Measurements from ENCODE around the gene LRRC8A. TPM values are rescaled to one million over a fixed set of nuclear protein-coding genes. Genes with fewer than 3 reads are reported as not detected.

Gene LRRC8A
- 10.3 and 11.2 TPM in 2 replicates for polyA plus RNA-seq

GRCh38 chr9:128881884-128882676 lies at the start of gene LRRC8A, which contains the start of gene KYAT1:
TSS of gene LRRC8A (plus strand) at chr9:128882133. CDS start at chr9:128907165, 25,032 bp downstream.
TSS of gene KYAT1 (minus strand) at chr9:128881950. CDS start at chr9:128845405, 36,545 bp downstream.

GRCh38 chr9:128920381-128921058 lies 38.6 kb downstream of the LRRC8A start, which contains the start of gene PHYHD1:
TSS of gene PHYHD1 (plus strand) at chr9:128920982. CDS start at chr9:128922324, 1,342 bp downstream.

GRCh38 chr9:128947527-128948301 lies 65.8 kb downstream of the LRRC8A start, which contains the start of the genes DOLK and NUP188:
TSS of gene DOLK (minus strand) at chr9:128947603. CDS start at chr9:128947303, 300 bp downstream.
TSS of gene NUP188 (plus strand) at chr9:128947699. CDS start at chr9:128947720, 21 bp downstream.

Other genes starting within 250 kb of the LRRC8A start
- 0.14 and 0.77 TPM in 2 replicates for gene DYNC2I2, start 225.3 kb upstream of the LRRC8A start, polyA plus RNA-seq
- gene SET, start 192.9 kb upstream of the LRRC8A start, polyA plus RNA-seq = 177 and 187 TPM in 2 replicates
- not detected in 2 replicates for gene PKN3, start 179.6 kb upstream of the LRRC8A start, polyA plus RNA-seq
- gene ZDHHC12, start 158.0 kb upstream of the LRRC8A start, polyA plus RNA-seq = 0.21 TPM in 1 of 2 replicates, not detected in the other
- 2.3 and 4.4 TPM in 2 replicates for gene ZER1, start 110.2 kb upstream of the LRRC8A start, polyA plus RNA-seq
- gene TBC1D13, start 94.9 kb upstream of the LRRC8A start, polyA plus RNA-seq = 2.0 and 2.6 TPM in 2 replicates
- gene ENDOG, start 63.6 kb upstream of the LRRC8A start, polyA plus RNA-seq = 8.6 and 12.4 TPM in 2 replicates
- 5.4 and 9.8 TPM in 2 replicates for gene SPOUT1, start 52.3 kb upstream of the LRRC8A start, polyA plus RNA-seq
- gene KYAT1, start 183 bp upstream of the LRRC8A start, polyA plus RNA-seq = 12.4 and 14.1 TPM in 2 replicates
- gene PHYHD1, start 38.8 kb downstream of the LRRC8A start, polyA plus RNA-seq = 4.6 TPM in 1 of 2 replicates, not detected in the other
- 16.7 and 20.3 TPM in 2 replicates for gene DOLK, start 65.5 kb downstream of the LRRC8A start, polyA plus RNA-seq
- gene NUP188, start 65.6 kb downstream of the LRRC8A start, polyA plus RNA-seq = 8.6 and 11.3 TPM in 2 replicates
- 1.6 and 3.5 TPM in 2 replicates for gene SH3GLB2, start 146.2 kb downstream of the LRRC8A start, polyA plus RNA-seq
- 3.1 TPM in 2 replicates for gene MIGA2, start 154.5 kb downstream of the LRRC8A start, polyA plus RNA-seq
- gene DOLPP1, start 199.0 kb downstream of the LRRC8A start, polyA plus RNA-seq = 12.8 and 19.5 TPM in 2 replicates
- gene CRAT, start 228.7 kb downstream of the LRRC8A start, polyA plus RNA-seq = 2.7 and 3.8 TPM in 2 replicates
- 13.9 and 22.8 TPM in 2 replicates for gene PTPA, start 229.3 kb downstream of the LRRC8A start, polyA plus RNA-seq

All from Purkinje cell (primary cell).